HepG2 (cell line): ENCODE measurements around the gene KIAA0319L.

Experiments used
- ASH2L ChIP-seq: fragments of 300-600, 200-600 bp; sonication (generic); IDR thresholded peaks from 2 replicates; pipeline ENCODE4 v1.7.0; 2017; ENCODE audit warnings: low read depth, mild to moderate bottlenecking, moderate library complexity, mixed read lengths, low read length; ENCODE audit not compliant: insufficient read length
- CHD4 ChIP-seq: fragments of 200-600 bp; sonication (generic); IDR thresholded peaks from 2 replicates; pipeline ENCODE4 v1.7.0; 2017; ENCODE audit warnings: mild to moderate bottlenecking, low read length, borderline replicate concordance
- ERF ChIP-seq: IDR thresholded peaks from 2 replicates; pipeline ENCODE4 v1.6.1; 2018; ENCODE audit warnings: missing biosample characterization, missing genetic modification reagents
- EZH2 ChIP-seq: conservative IDR thresholded peaks from 2 replicates; pipeline ENCODE4 v1.6.1; 2012; ENCODE audit warnings: mild to moderate bottlenecking, low read depth, low read length, moderate library complexity
- HMG20B ChIP-seq: conservative IDR thresholded peaks from 2 replicates; pipeline ENCODE4 v1.6.1; 2016; ENCODE audit warnings: missing genetic modification reagents, missing compliant biosample characterization
- MAFK ChIP-seq, 2 experiments: IDR thresholded peaks in 1 of 2; conservative IDR thresholded peaks in 1 of 2; 2 replicates each; pipeline ENCODE4 v1.6.1; 2011; ENCODE audit warnings: improper control_type of control experiment in 2 of 2, low read length in 2 of 2
- NFE2L2 ChIP-seq: fragments of 150-350 bp; IDR thresholded peaks from 2 replicates; pipeline ENCODE4 v1.6.1; 2014; ENCODE audit warnings: low read length
- POLR2AphosphoS5 ChIP-seq: IDR thresholded peaks from 2 replicates; pipeline ENCODE4 v1.6.1; 2012; ENCODE audit warnings: low read depth, low read length
- SETDB1 ChIP-seq: sonication (generic); formaldehyde crosslinking; IDR thresholded peaks from 2 replicates; pipeline ENCODE4 v1.5.1; 2020; ENCODE audit warnings: missing genetic modification reagents, mild to moderate bottlenecking, borderline replicate concordance
- TAF15 ChIP-seq: fragments of 200-400 bp; formaldehyde crosslinking; IDR thresholded peaks from one replicate; pipeline ENCODE4 v1.6.1; 2018; ENCODE audit warnings: mild to moderate bottlenecking, low read depth, low read length; ENCODE audit not compliant: poor library complexity, severe bottlenecking
- ZNF235 ChIP-seq: sonication (generic); formaldehyde crosslinking; IDR thresholded peaks from 2 replicates; pipeline ENCODE4 v1.8.1; 2023; ENCODE audit warnings: mild to moderate bottlenecking, missing genetic modification reagents, borderline replicate concordance
- ZNF331 ChIP-seq: sonication (generic); formaldehyde crosslinking; IDR thresholded peaks from 2 replicates; pipeline ENCODE4 v1.4.0; 2020; ENCODE audit warnings: missing genetic modification reagents
- TF ChIP-seq, protein P1 (sequence below): sonication (generic); formaldehyde crosslinking; IDR thresholded peaks from 2 replicates; pipeline ENCODE4 v1.4.0; 2020; ENCODE audit warnings: missing genetic modification reagents, mild to moderate bottlenecking, borderline replicate concordance
- TF ChIP-seq, protein P2 (sequence below): sonication (generic); formaldehyde crosslinking; IDR thresholded peaks from 2 replicates; pipeline ENCODE4 v1.5.0; 2020; ENCODE audit warnings: mild to moderate bottlenecking, missing genetic modification reagents, moderate library complexity

DNA sequence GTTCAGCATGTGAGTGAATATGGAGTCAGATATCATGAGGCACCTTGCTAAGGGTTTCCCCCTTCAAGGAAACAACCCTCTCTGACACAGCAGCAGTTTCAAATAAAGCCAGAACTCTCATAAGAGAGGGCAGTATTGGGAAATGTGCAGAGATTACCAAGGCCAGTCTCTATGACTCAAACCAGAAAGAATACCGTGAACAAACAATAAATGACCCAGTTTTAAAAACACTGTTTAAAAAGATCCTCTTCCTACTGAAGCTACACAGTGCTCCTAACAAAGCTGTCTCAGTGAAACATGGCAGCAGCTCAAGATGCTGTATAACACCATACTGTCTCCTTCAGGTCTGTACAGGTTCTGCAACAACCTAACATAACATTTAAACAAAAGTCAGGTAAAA is 102.6 kb downstream of the KIAA0319L start:
- TF ChIP-seq, protein P1, sequence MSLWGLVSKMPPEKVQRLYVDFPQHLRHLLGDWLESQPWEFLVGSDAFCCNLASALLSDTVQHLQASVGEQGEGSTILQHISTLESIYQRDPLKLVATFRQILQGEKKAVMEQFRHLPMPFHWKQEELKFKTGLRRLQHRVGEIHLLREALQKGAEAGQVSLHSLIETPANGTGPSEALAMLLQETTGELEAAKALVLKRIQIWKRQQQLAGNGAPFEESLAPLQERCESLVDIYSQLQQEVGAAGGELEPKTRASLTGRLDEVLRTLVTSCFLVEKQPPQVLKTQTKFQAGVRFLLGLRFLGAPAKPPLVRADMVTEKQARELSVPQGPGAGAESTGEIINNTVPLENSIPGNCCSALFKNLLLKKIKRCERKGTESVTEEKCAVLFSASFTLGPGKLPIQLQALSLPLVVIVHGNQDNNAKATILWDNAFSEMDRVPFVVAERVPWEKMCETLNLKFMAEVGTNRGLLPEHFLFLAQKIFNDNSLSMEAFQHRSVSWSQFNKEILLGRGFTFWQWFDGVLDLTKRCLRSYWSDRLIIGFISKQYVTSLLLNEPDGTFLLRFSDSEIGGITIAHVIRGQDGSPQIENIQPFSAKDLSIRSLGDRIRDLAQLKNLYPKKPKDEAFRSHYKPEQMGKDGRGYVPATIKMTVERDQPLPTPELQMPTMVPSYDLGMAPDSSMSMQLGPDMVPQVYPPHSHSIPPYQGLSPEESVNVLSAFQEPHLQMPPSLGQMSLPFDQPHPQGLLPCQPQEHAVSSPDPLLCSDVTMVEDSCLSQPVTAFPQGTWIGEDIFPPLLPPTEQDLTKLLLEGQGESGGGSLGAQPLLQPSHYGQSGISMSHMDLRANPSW (CRISPR knock-in tag): no peak
- no peak for TF ChIP-seq MAFK (conservative IDR thresholded peaks at IDR 0.05 in 1 of 2, IDR thresholded peaks at IDR 0.05 in 1 of 2; ENCODE audit: low read length in 2 of 2)
- TF ChIP-seq HMG20B (CRISPR knock-in tag): no peak
- no peak for TF ChIP-seq ERF
- no peak for TF ChIP-seq POLR2AphosphoS5
- no peak for TF ChIP-seq ZNF331 (CRISPR knock-in tag)
- no peak for TF ChIP-seq ASH2L
- TF ChIP-seq EZH2: no peak
- no peak for TF ChIP-seq CHD4
- TF ChIP-seq, protein P2, sequence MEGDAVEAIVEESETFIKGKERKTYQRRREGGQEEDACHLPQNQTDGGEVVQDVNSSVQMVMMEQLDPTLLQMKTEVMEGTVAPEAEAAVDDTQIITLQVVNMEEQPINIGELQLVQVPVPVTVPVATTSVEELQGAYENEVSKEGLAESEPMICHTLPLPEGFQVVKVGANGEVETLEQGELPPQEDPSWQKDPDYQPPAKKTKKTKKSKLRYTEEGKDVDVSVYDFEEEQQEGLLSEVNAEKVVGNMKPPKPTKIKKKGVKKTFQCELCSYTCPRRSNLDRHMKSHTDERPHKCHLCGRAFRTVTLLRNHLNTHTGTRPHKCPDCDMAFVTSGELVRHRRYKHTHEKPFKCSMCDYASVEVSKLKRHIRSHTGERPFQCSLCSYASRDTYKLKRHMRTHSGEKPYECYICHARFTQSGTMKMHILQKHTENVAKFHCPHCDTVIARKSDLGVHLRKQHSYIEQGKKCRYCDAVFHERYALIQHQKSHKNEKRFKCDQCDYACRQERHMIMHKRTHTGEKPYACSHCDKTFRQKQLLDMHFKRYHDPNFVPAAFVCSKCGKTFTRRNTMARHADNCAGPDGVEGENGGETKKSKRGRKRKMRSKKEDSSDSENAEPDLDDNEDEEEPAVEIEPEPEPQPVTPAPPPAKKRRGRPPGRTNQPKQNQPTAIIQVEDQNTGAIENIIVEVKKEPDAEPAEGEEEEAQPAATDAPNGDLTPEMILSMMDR (CRISPR knock-in tag): no peak
- TF ChIP-seq NFE2L2: no peak
- TF ChIP-seq TAF15: no peak
- no peak for TF ChIP-seq SETDB1 (CRISPR knock-in tag)
- no peak for TF ChIP-seq ZNF235
